GM19099 (cell line): Measurements from ENCODE around the gene PRKCE.

Experiments used
- POLR2A ChIP-seq: IDR thresholded peaks from 3 replicates; pipeline ENCODE4 v1.6.1; 2011; ENCODE audit warnings: low read depth; ENCODE audit not compliant: insufficient read length; ENCODE audit errors: extremely low read depth

PRKCE gene

GRCh38 chr2:46125798-46126197, 474.3 kb downstream of the PRKCE start:
- no peak for TF ChIP-seq POLR2A

GRCh38 chr2:46126571-46126970, 475.1 kb downstream of the PRKCE start:
- no peak for TF ChIP-seq POLR2A

GRCh38 chr2:46127176-46127575, 475.7 kb downstream of the PRKCE start:
- no peak for TF ChIP-seq POLR2A

GRCh38 chr2:46130511-46130910, 479.0 kb downstream of the PRKCE start:
- TF ChIP-seq POLR2A = no peak

- no peak for TF ChIP-seq POLR2A
Observed at GRCh38 chr2:46132996-46133395, 481.5 kb downstream of the PRKCE start.

- no peak for TF ChIP-seq POLR2A
Observed at GRCh38 chr2:46134531-46135227, 483.2 kb downstream of the PRKCE start.

- no peak for TF ChIP-seq POLR2A
Observed at GRCh38 chr2:46135228-46135855, 483.9 kb downstream of the PRKCE start.

DNA sequence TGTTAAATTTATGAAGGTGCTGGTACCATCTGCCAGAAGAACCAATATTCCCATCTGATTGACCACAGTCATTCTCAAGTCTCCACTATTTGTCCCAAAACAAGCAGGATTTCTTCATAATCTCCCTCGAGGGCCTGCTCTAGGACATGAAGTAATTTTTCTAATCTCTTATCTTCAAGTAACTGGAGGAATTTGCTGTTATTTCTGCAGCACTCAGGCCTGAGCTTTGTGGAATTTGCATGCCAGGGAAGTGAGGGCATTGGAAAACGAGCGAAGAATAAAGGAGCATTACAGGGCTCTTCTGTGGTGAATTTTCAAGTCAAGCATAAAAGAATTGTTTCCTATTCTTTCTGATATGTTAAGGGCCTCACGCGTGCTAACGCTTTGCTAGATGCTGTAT, 484.5 kb downstream of the PRKCE start:
- no peak for TF ChIP-seq POLR2A

- no peak for TF ChIP-seq POLR2A
Observed at GRCh38 chr2:46136481-46136880, 485.0 kb downstream of the PRKCE start.

DNA sequence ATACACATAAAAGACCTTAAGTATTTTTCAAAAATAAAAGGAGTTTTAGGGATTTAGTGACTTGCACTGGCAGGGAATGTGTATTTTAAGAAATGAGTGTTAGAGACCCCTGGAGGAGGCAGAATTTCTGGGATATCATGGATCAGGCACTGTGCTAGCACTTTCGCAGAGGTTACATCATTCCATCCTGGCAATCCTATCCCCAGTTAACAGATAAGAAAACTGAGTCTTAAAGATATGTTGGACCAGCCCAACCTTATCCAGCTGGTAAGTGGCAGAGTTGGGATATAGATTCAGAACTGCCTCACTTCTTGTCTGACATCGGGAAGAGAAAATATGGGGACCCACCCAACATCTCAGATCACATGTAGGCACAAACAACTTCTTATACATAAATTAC, 485.5 kb downstream of the PRKCE start:
- TF ChIP-seq POLR2A = no peak

DNA sequence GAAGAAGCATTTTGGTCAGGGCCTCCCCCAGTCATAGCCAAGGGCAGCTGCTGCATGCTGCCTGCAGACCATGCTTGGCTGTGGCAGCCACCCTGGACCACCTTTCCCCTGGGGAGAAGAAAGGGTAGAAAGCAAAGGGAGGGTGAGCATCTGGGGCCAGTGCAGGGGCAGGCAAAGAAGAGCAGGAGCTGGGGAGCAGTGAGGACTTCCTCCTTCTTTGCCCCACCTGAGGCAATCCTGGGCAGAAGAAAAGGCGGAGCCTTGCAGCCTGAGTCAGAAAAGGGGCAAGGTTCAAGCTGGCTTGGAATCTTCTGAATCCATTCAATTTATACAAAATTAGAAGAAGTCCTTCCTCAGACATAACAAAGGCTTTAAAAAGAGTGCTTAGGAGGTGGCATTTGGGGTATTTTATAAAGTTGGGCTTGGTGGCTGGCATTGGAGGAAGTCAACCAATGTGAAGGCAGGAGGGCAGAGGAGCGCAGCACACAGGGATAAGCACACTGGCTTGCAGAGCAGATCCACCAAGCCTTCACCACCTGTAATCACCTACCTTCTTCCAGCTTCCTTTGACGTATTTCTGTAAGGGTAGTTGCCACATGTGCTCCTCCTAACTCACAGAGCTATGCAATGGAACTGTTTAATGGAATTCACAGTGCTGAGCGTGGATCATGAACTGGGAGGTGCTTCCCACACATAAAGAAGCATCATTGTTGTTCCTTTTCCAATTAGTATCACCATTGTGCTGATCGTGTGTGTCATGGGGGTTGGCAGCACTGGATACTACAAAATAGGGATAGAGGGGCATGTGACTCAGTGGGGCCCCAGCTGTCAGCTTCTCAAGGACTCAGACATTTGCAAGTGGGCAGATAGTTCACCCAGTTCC, 491.3 kb downstream of the PRKCE start:
- TF ChIP-seq POLR2A = no peak

DNA sequence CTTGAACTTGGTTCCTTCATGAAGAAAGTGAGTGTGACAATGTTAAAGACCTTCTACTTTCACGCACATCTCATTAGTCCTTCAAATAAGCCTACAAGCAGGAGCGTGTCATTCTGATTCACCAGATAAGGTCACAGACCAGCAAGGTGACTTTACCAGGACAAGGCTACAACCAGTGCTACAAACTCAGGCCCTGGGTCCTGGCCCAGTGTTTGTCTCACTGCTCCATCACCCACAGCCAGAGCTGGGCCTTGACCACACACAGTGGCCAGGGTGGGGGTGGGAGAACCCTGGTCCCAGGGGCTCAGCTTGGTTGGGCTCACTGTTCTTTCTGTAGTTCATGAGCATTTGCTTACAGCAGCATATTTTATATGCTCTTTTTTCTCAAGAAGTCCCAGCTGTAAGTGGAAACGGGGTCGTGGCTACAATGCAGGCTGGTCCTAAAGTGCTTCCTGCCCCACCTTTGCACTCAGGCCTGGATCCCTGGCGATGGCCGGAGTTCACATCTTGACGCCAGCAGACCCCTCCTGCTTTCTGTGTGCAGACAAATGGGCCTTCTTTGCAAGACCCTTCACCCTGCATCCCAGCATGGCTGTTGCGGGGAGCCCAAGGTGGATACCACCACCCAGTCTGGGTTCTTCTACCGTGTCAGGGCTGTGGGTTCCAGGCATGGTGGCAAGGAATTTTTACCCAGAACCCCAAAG, 492.1 kb downstream of the PRKCE start:
- no peak for TF ChIP-seq POLR2A

GRCh38 chr2:46144133-46144800, 492.8 kb downstream of the PRKCE start:
- TF ChIP-seq POLR2A = no peak

- TF ChIP-seq POLR2A = no peak
Observed at GRCh38 chr2:46145017-46145416, 493.5 kb downstream of the PRKCE start.
